Spleen (tissue), 7 donors: Measurements from ENCODE around the gene MED25.

Experiments used
- CTCF ChIP-seq, 11 experiments: fragments of 200-600 bp in 7 of 11; fragments of 450-650 bp in 4 of 11; sonication (generic) in 4 of 11; IDR thresholded peaks in 8 of 11; conservative IDR thresholded peaks in 3 of 11; 1 replicate in 7 of 11; 2 replicates in 4 of 11; pipeline versions ENCODE4 v1.4.0 to v1.8.0; 2016 to 2021; ENCODE audit warnings: antibody characterized with exemption in 11 of 11, inconsistent platforms in 4 of 11, mild to moderate bottlenecking in 1 of 11
- POLR2A ChIP-seq, 3 donors: fragments of 450-650 bp; IDR thresholded peaks; one replicate each; pipeline ENCODE4 v1.5.1; 2017; ENCODE audit warnings: antibody characterized with exemption in 3 of 3, mild to moderate bottlenecking in 1 of 3
- POLR2AphosphoS5 ChIP-seq, 3 donors: sonication (generic); formaldehyde crosslinking; IDR thresholded peaks; one replicate each; pipeline ENCODE4 v1.5.1; 2017; ENCODE audit warnings: antibody characterized with exemption in 3 of 3
- donor health status: DM: no; HTN: no; CAD: no; lungs with moderate emphysema.
- donor health status: DM: no; HTN: no; CAD: no.
- donor health status: DM: no; HTN: no; CAD: no.

DNA sequence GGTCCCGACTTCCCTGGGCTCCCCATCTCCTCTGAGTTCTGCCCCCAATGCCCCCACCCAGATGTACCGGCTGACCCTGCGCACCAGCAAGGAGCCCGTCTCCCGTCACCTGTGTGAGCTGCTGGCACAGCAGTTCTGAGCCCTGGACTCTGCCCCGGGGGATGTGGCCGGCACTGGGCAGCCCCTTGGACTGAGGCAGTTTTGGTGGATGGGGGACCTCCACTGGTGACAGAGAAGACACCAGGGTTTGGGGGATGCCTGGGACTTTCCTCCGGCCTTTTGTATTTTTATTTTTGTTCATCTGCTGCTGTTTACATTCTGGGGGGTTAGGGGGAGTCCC, 11.5 kb upstream of the MED25 start:
- TF ChIP-seq CTCF (IDR thresholded peaks at IDR 0.05 in 8 of 11, conservative IDR thresholded peaks at IDR 0.05 in 3 of 11): no peak
- no peak for TF ChIP-seq POLR2AphosphoS5 (IDR thresholded peaks at IDR 0.05)
- no peak for TF ChIP-seq POLR2A (IDR thresholded peaks at IDR 0.05)
